ENCODE results near the gene SEC22B.
A peak's percentile ranks its signal among the peaks of the same experiment; 100 is the strongest.
"Not testable (repeated sequence)": the region's sequence is repeated elsewhere in the genome, so short reads cannot be mapped to it uniquely, and the experiment has no call there.

Gene SEC22B

GRCh38 chr1:120176092-120176855 is at the start of gene SEC22B:
Gene SEC22B (minus strand): TSS chr1:120176520. CDS start chr1:120176381, 139 bp downstream.
- DNase-seq: peak; percentile 89

DNA sequence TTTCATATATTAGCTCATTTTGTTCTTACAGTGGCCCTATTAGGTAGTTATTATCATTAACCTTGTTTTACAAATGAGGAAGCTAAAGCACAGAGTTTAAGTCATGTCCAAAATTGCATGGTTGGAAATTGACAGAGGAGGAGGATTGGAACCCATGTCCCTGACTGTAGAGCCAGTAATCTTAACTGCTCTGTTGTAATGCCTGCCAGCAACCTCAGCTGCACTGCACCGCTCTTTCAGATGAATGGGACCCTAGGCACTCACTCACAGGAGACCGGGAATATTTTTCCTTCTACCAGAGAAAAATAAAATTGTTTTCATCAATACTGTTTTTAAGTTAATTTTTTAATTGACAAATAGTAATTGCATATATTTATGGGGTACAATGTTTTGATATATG is 41.6 kb upstream of the SEC22B start:
- DNase-seq: not testable (repeated sequence)

- DNase-seq: not testable (repeated sequence)
These were observed 41.0 kb upstream of the SEC22B start for GRCh38 chr1:120217175-120217929.

GRCh38 chr1:120213606-120214005 is 37.3 kb upstream of the SEC22B start:
- not testable (repeated sequence) for DNase-seq

GRCh38 chr1:120210754-120211153 is 34.4 kb upstream of the SEC22B start:
- not testable (repeated sequence) for DNase-seq

- DNase-seq: not testable (repeated sequence)
These were observed 20.8 kb upstream of the SEC22B start for GRCh38 chr1:120196863-120197775.

DNA sequence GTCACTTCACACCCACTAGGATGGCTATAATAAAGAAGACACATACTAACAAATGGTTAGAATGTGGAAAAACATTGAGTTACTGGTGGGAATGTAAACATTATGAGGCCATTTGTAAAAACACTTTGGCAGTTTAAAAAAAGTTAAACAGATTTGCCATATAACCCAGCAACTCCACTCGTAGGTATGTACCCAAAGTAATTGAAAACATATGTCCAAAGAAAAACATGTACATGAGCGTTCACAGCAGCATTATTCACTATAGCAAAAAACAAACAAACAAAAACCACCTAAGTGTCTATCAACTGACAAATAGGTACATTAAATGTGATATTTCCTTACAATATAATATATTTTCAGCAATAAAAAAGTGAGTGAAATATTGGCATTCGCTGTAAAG is 12.3 kb upstream of the SEC22B start:
- not testable (repeated sequence) for DNase-seq

GRCh38 chr1:120182176-120182707 is 5.9 kb upstream of the SEC22B start:
- not testable (repeated sequence) for DNase-seq

DNA sequence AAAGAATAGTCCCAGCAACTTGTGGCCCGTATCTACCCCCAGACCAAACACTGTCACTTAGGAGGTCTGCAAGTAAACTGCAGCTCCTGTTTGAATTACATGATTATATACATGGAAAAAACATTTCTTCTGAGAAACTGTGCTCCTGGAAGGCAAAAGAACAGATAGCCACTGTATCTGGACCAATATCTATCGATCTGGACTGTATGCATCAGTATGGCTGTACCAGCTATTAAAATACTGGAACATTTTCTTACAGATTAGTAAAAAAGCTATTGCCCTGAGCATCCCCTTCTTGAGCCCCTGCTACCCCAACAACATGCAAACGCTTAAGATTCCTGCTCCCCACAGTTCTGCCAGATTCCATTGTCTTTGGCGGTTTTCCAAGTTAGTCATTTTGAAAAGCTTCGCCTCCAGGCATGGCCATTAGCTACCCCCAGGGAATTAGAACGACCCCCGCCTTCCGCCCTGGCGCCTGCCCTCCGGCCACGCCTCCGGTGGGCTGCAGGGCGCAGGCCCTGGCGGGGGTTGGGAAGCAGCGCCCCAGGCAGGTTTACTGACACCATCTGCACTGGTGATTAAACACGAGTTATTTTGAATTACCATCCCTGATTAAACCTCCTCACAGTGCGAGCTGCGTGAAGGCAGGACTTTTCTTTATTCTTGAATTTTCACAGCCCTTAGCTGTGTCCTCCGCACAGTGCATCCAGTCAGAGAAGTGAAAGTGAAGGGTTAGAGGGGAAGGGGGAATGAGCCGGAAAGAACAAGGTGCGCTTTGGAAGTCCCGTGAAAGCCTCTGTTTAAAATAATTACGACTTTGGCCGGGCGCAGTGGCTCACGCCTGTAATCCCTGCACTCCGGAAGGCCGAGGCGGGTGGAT is 3.7 kb upstream of the SEC22B start:
- not testable (repeated sequence) for DNase-seq

DNA sequence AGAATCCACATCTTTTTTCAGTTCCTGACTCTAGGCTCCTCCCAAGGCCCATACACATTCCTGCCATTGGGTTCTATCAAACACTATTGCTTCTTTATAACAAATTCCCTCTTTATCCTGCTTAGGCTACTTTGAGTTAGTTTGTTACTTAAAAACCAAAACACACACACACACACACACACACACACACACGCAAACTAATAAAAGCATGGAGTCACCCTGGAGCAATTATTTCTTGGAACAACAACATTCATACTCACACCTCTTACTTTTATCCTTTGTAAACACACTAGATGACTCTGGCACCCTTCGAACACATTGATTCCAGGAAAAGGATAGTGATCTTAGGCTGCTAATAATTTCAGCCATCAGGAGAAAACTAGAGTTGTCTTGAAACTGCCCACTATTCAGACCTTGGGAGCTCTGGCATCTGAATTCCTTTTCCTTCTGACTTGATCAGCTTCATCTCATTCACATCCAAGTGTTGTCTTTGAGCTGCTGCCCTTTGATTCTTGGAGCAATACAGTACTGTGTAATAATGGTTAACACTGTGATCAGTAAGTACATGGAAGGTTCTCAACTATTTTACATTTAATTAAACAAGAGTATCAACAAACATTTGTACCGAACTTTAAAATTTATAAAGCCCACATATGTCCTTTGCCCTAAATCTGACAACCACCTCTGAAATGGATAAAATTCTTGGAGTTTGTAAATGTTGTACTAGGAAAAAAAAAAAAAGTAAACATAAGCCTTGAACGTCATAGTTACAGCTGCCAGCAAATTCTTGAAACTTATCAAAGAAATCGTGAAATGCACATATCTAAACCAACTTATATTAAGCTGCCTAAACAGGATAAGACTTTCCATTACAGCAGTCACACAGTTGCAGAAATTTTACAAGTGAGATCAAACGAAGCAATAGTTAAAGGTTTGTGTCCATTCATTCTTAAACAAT is 2.8 kb upstream of the SEC22B start:
- DNase-seq: no peak

DNA sequence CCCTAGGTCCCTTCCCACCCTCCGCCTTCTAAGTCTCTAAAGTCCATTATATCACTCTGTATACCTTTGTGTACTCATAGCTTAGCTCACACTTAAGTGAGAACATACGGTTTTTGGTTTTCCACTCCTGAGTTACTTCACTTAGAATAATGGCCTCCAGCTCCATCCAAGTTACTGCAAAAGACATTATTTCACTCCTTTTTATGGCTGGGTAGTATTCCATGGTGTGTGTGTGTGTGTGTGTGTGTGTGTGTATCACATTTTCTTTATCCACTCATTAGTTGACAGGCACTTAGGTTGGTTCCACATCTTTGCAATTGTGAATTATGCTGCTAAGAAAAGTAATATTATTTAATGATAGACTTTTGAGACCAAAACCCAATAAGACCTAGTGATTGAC is 1.7 kb upstream of the SEC22B start:
- DNase-seq: not testable (repeated sequence)

- not testable (repeated sequence) for DNase-seq
These were observed 632 bp downstream of the SEC22B start for GRCh38 chr1:120175688-120176087.

- DNase-seq: not testable (repeated sequence)
These were observed 11.6 kb downstream of the SEC22B start for GRCh38 chr1:120164761-120165160.

DNA sequence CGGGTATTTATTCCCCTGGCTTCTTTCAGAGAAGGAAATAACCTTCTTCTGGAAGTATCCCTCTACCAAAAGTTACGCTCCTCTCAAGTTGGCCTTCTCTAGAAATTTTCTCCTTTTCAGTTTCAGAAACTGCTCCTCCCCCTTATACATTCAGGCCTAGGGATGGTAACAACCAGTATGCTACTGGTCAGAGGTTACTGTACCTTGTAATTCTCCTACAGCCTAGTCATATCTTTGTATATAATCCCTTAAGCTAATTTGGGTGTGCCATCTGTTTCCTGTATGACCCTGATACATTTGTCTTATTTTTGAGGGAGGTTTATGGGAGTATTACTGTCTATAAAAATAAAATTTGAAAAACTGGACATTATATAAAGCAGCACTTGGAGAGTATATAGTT is 14.3 kb downstream of the SEC22B start:
- not testable (repeated sequence) for DNase-seq

DNA sequence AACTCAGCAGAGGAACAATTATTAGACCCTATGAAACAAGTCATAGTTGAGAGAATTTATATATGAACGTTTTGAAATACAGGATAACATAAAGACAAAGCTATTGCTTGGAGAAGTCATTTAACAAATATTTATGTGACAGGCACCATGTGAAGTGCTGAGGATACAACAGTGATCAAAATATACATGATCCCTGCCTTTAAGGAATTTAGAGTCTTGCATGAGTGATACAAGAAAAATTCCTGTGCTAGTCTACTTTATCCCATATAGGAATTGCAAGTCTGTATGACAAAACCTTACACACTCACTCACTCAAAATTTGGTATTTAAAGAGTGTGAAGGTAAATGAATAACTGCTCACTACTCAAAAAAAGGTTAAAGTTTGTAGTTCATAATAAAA is 17.8 kb downstream of the SEC22B start:
- not testable (repeated sequence) for DNase-seq

DNA sequence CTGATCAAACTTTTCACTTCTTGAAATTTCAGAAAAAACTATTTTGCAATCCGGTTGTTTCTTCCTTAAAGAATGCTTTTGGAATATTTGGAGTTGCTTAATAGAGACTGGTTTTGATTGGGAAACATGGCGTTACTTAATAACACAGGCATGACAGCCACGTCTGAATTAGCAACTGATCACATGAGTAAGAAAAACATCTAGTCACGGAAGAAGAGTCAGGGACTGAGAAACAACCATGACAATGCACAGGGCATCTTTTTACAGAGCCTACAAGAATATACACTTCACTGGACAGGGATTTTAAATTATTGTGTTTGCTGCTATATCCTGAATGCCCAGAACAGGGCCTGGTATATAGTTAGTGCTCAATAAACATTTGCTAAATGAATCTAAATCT is 18.2 kb downstream of the SEC22B start:
- DNase-seq: not testable (repeated sequence)

GRCh38 chr1:120150138-120150822 is 26.0 kb downstream of the SEC22B start:
- DNase-seq: not testable (repeated sequence)

DNA sequence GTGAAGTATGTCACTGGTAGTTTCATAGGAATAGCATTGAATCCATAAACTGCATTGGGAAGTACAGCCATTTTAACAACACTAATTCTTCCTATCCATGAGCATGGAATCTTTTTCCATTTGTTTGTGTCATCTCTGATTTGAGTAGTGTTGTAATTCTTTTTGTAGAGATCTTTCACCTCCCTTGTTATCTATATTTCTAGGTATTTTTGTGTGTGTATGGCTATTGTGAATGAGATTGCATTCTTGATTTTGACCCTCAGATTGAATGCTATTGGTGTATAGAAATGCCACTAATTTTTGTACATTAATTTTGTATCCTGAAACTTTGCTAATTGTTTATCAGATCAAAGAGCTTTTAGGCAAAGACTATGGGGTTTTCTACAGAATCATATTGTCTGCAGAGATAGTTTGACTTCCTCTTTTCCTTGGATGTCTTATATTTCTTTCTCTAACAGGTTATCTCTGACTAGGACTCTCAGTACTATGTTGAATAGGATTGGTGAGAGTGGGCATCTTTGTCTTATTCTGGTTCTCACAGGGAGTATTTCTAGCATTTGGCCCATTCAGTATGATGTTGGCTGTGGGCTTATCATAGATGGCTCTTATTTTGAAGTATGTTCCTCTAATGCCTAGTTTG is 26.8 kb downstream of the SEC22B start:
- DNase-seq: not testable (repeated sequence)

GRCh38 chr1:120145806-120146205 is 30.5 kb downstream of the SEC22B start:
- not testable (repeated sequence) for DNase-seq

Measured in activated naive CD4-positive, alpha-beta T cell treated with Interleukin-2 at 50 U/mL for 16 hours (primary cell).